HG03354 (cell line): ENCODE data around the gene PRR18.
A peak's percentile ranks its signal among the peaks of the same experiment; 100 is the strongest.

Experiments used
- ATAC-seq: cut with Tn5 transposase; IDR thresholded peaks from one replicate; pipeline ENCODE4 v1.9.1; 2021; ENCODE audit warnings: mild to moderate bottlenecking; ENCODE audit not compliant: unreplicated experiment, poor library complexity, severe bottlenecking

Gene PRR18

DNA sequence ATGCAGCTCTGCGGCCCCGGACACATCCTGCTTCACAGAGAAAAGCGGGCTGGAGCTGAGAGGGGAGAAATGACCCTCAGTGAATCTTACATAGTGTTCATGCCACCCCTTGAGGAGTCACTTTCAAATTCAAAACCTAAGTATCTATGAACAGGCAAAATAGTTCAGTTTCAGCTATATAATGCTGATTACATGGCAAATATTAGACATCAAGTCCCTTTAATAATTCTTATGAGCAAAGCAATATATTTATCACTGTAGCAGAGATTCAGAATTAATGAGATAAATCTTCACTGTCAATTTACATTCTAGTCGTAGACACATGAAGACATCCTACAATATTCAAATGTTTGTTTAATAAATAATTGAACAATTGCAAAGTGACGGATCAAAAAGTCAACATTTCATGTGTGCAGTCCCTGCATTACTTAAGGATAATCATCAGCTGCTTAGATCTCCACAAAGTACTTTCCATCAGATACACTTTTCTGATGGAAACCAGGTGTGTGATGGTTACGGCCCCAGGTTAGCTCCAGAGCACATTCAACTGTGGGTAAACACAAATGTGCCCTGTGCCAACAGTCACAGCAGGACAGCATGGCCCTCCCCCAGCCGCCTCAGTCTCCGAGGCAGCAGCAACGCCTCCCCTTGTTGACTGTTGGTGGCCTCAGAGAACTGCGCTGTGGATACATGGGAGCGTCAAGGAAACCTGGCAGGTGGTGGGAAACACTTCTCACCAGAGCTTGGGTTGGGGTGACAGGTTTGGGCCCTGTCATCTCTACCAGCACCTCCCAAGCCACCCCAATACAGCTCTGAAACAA, 787 bp upstream of the PRR18 start:
- ATAC-seq: no peak

DNA sequence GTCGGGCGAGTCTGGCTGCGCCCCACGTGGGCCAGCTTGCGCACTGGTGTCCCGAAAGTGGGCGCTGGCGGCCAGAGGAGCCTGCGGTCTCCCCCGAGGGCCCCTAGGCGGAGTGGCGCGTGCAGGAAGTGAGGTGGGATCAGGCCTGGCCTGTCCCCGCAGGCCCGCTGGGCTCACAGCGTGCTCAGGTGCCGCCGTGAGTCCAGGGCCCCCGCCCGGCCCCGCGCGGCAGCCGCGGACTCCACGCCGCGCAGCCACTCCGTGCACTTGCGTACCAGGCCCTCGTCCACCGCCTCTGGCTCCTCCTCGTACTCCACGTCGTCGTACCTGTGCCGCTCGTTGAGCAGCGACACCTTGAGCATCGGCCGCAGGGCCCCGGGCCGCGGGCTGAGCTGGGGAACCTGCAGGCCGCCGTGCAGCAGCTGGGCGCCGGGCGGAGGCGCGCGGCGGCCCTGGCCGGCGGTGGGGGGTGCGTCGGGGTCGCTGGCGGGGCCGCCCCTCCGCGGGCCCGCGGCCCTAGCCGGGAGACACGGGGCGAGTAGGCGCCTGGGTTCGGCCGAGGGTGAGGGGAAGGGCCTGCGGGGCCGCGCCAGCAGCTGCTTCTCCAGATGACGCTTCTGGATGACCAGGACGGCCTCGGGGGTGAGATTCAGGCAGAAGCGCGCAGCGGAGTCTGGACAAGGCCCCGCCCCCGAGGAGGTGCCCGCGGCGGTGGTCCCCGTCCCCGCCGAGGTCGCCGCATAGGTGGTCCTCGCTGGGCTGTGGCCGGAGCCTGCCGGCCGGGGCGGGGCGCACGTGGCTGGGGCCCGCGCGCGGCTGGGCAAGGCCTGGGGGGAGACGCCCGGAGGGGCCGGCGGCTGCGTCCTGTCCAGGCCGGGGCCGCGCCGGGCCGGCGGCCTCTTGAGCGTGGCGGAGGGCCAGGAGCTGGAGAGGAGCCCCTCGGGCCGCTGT, 835 bp downstream of the PRR18 start:
- ATAC-seq: peak; percentile 45

GRCh38 chr6:166306378-166307081, 1.7 kb downstream of the PRR18 start:
- ATAC-seq: no peak

DNA sequence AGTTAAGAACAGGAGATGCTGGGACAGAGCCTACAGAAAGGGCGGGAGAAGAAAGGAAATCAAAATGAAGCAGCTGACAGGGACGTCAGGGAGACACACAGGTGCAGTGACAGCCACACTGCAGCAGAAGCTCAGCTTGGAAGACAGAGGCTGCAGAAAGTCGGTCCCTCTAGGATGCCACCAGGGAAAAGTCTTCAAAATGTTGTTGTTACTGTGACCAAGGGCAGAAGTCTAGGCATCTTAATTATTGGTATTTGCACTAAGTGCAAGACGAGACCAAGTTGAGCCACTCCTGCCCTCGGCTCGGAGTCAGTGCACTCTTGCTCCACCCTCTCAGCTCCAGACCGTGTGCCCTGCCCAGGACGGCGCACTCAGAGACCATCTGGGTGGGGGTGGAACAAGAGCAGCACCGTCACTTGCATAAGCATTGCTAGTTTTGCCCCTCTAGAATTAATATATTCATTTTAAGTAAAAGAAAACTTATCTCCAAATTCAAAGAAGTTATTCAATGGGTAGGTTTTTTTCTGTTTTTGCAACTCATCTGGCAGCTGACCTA, 2.6 kb downstream of the PRR18 start:
- no peak for ATAC-seq

DNA sequence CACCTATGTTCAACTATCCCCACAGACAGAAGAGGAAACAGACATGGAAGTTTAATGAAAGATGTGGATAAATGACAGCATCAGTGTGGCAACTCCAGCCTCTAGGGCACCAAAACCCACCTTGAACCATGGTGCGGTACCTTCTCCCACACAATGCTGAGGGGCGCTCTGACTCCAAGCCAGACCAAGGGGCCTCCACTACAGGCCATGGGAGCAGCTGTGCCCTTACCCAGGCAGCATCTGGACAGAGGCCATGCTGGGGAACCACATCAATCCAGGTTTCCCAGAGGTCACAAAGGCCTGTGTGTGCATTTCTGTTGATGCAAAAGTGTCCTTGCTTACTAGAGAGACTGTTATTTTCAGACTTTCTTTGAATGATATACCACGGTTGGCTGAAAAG, 4.1 kb downstream of the PRR18 start:
- no peak for ATAC-seq

DNA sequence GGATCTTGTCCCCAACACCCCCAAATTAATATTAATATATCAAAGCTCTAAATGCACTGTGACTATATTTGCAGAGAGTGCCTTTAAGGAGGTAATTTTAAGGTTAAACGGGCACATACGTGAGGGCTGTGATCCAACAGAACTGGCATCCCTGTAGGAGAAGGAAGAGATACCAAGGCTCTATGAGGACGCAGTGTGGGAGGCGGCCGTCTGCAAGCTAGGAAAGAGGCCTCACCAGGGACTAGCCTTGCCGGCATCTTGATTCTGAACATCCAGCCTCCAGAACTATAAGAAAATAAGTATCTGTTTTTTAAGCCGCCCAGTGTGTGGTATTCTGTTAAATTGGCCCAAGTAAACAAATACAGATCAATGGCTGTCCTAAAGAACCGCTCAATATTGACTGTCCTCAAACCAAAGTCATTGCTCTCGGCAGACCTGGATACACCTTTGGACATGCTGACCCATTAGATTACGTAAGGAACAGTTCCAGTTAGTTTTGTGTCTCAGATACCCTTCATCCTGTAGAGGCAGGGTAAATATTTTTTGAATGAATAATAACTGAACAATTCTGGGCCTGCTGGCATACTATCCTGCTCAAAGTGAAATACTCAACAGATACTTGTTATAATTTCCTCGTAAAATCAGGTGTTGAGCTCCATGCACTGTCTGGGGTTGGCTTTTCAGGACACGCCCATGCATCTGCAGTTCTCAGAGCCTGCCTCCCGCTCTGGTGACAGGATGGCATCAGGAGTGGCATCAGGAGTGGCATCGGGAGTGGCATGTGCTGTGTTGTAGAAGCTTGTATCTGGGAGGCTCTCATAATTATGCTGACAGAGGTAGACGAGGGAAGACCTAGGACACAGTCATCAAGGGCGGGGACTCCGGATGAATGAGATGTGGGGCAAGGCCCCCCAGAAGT, 6.3 kb downstream of the PRR18 start:
- no peak for ATAC-seq

DNA sequence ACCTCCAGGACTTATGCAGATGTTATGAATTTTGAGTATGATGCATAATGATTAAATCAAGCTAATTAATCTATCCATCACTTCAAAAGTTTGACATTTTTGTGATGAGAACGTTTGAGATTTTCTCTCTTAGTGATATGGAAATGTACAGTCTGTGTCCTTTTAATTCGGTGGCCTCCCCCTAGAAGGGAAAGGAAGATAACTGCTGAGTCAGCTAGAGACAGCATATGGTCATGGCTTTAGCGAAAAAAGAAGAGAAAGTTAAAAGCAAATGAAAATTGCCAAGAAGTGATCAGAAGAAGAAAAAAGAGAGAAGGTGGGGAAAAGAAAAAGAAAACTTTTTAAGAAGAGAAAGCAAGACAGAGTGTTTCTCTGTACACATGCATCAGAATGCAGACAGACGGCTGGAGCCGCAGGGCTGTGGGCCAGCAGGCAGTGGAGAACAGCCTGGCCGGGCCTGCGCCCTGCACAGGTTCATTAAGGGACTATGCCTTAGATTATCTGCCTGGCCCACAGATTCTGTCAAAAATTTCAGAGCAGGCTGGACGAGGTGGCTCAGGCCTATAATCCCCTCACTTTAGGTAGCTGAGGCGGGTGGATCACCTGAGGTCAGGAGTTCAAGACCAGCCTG, 7.7 kb downstream of the PRR18 start:
- ATAC-seq: no peak

GRCh38 chr6:166297606-166298005, 10.6 kb downstream of the PRR18 start:
- ATAC-seq: no peak

- ATAC-seq: no peak
These were observed 11.9 kb downstream of the PRR18 start for GRCh38 chr6:166296035-166296883.

- ATAC-seq: no peak
These were observed 14.2 kb downstream of the PRR18 start for GRCh38 chr6:166293731-166294584.

- no peak for ATAC-seq
These were observed 18.8 kb downstream of the PRR18 start for GRCh38 chr6:166289207-166290060.

GRCh38 chr6:166286839-166287271, 21.3 kb downstream of the PRR18 start:
- ATAC-seq: peak; percentile 99

- no peak for ATAC-seq
These were observed 23.0 kb downstream of the PRR18 start for GRCh38 chr6:166285233-166285632.

- ATAC-seq: no peak
These were observed 23.6 kb downstream of the PRR18 start for GRCh38 chr6:166284640-166285039.

DNA sequence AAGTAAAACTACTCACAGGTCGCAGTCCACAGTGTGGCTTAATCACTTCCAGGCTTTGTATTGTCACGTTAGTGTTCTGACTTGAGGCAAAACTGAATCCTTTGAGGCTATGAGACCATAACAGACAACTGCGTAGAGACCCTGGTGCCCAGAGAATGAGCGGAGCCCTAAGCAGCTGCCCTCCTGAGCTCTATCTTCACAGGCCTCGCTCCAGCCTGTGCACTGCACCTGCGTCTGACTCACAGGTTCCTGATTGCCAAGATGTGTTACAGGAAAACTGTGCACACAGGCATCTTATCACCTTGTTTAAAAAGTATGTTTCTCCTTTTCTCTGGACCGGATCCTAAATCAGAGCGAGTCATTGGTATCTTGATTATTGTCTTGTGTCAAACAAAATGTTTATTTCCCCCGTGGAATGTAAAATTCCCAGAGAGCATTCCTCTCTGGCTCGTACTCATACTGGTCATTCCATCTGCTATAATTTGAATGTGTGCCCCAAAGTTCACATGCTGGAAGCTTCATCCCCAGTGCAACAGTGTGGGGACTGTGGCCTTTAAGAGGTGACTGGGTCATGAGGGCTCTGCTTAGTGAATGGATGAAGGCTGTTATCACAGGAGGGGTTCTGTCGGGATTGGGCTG, 25.7 kb downstream of the PRR18 start:
- ATAC-seq: no peak
